GM18861 (cell line): Measurements from ENCODE around the gene PID1.
A peak's percentile ranks its signal among the peaks of the same experiment; 100 is the strongest.

Experiments
- ATAC-seq: cut with Tn5 transposase; IDR thresholded peaks from one replicate; pipeline ENCODE4 v1.9.1; 2021; ENCODE audit not compliant: unreplicated experiment

PID1 gene

GRCh38 chr2:229127471-229127870 is 143.6 kb downstream of the PID1 start:
- no peak for ATAC-seq

- ATAC-seq: no peak
Measured at GRCh38 chr2:229126066-229126465, 145.0 kb downstream of the PID1 start.

GRCh38 chr2:229124136-229124535 is 147.0 kb downstream of the PID1 start:
- no peak for ATAC-seq

GRCh38 chr2:229118927-229119326 is 152.2 kb downstream of the PID1 start:
- peak; percentile 91 for ATAC-seq

- ATAC-seq: no peak
Measured at GRCh38 chr2:229118336-229118735, 152.8 kb downstream of the PID1 start.

- ATAC-seq: no peak
Measured at GRCh38 chr2:229111744-229112143, 159.3 kb downstream of the PID1 start.

DNA sequence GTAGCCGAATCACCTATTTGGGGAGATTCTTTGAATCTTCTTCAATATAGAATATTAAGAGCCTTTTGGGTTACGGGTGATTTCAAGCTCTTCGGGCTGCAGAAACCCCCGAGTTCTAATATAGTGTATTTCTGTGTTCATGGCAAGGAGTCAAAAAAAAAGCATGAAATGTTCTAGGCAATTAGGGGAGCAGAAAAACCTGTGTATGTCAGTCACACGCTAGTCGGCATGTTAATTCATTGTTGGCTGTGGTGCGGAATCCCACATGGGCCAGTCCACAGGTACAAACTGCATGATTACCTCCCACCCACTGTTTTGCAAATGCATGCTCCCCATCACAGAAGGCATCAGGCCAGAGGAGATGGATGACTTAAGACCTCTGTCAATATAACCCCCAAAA is 161.9 kb downstream of the PID1 start:
- no peak for ATAC-seq

GRCh38 chr2:229107601-229108000 is 163.5 kb downstream of the PID1 start:
- ATAC-seq: no peak

- ATAC-seq: no peak
Measured at GRCh38 chr2:229104974-229105387, 166.1 kb downstream of the PID1 start.

GRCh38 chr2:229104025-229104424 is 167.1 kb downstream of the PID1 start:
- ATAC-seq: no peak

- ATAC-seq: no peak
Measured at GRCh38 chr2:229101314-229101713, 169.8 kb downstream of the PID1 start.

DNA sequence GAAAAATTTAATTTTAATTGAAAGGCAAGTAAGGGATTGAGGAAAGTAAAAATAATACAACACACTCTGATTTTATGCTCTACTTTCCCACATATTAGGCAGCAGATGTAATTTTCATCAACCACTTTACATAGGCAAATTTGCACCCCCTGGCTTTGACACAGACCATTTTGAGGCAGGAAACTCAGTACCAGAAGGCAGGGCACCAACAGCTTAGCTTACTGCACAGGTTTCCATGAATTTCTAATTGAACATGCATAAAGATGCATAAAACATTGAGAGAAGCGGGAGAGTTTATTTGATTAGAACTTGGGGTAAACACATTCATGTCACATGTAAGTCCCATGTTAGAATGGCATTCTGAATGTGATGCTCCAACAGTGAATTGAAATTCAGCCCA is 171.9 kb downstream of the PID1 start:
- ATAC-seq: no peak

DNA sequence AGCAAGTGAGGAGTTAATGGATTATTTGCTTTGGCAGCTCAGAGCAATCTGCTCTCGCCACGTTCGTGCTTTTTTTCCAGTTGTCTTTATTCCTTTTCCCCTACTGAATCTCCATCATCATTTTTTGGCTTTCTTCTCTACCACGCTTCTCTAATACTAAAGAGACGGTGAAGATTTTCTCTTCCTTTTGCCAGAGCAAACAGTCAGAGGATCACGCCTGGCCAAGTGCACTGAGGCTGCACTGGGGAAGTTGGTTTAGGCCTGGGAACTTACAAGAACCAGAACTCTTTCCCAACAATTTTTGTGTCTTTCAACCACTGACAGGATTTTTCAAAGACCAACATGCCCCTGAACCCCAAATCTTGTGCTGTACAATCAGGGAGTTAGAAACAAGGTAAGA is 172.3 kb downstream of the PID1 start:
- ATAC-seq: no peak

GRCh38 chr2:229096409-229097066 is 174.5 kb downstream of the PID1 start:
- no peak for ATAC-seq

- ATAC-seq: no peak
Measured at GRCh38 chr2:229095472-229095871, 175.6 kb downstream of the PID1 start.

DNA sequence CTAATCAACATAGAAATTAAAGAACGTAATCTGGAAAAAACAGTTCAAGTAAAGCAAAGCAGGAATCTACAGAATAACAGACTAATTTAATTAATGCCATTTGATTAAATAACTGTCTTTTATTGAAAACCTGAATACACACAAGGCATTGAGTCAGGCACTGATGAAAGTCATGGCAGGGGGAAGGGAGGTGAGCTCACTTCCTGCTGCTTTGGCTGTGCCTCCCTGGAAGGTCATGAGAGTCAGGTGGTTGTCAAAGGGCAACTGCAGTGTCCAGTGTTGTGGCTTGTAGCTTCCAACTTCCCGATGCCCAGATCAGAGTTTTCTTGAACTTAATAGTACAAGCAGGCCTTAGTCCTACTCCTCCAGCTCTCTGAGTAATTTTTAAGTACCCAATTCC is 180.9 kb downstream of the PID1 start:
- no peak for ATAC-seq

GRCh38 chr2:229089776-229090175 is 181.3 kb downstream of the PID1 start:
- no peak for ATAC-seq

DNA sequence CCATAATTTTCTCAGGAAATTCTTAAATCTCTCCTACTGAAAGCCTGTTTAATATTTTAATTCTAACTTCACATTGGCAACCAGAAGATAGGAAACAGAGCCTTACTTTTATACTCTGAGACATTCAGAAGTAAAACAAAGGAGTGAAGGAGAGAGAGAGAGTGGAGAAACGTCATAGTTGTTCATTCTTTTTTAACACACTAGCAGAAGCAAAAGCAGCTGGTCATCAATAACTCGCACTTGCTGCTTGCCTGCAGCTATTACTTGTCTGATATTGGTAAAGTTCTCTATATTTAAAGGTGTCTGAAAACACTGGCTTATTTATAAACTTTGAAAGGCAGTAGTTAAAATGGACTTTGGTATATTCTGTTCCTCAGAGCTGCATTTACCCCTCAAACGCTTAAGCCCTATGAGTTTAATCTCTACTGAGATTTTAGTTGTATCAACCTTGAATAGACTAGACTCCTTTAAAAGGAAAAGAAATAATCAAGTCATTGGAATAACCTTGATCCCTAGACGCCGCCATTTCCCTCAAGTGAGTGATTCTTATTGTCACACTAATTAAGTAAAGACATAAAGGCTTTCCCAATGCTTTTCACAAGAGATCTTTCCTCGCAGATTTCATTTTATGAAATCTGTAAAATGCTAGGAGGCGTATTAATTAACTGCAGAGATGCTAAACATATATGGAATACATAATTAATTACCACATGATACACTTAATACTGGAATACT is 182.0 kb downstream of the PID1 start:
- no peak for ATAC-seq

GRCh38 chr2:229088517-229088913 is 182.6 kb downstream of the PID1 start:
- ATAC-seq: no peak

GRCh38 chr2:229087843-229088516 is 183.1 kb downstream of the PID1 start:
- no peak for ATAC-seq

- ATAC-seq: no peak
Measured at GRCh38 chr2:229087267-229087666, 183.8 kb downstream of the PID1 start.

- ATAC-seq: no peak
Measured at GRCh38 chr2:229085439-229085838, 185.6 kb downstream of the PID1 start.
